HG02852 (cell line): ENCODE measurements around the gene HOXC13.

Source experiments
- ATAC-seq: cut with Tn5 transposase; IDR thresholded peaks from one replicate; pipeline ENCODE4 v1.9.1; 2021; ENCODE audit warnings: mild to moderate bottlenecking, moderate library complexity; ENCODE audit not compliant: unreplicated experiment

Gene HOXC13, protein sequence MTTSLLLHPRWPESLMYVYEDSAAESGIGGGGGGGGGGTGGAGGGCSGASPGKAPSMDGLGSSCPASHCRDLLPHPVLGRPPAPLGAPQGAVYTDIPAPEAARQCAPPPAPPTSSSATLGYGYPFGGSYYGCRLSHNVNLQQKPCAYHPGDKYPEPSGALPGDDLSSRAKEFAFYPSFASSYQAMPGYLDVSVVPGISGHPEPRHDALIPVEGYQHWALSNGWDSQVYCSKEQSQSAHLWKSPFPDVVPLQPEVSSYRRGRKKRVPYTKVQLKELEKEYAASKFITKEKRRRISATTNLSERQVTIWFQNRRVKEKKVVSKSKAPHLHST

DNA sequence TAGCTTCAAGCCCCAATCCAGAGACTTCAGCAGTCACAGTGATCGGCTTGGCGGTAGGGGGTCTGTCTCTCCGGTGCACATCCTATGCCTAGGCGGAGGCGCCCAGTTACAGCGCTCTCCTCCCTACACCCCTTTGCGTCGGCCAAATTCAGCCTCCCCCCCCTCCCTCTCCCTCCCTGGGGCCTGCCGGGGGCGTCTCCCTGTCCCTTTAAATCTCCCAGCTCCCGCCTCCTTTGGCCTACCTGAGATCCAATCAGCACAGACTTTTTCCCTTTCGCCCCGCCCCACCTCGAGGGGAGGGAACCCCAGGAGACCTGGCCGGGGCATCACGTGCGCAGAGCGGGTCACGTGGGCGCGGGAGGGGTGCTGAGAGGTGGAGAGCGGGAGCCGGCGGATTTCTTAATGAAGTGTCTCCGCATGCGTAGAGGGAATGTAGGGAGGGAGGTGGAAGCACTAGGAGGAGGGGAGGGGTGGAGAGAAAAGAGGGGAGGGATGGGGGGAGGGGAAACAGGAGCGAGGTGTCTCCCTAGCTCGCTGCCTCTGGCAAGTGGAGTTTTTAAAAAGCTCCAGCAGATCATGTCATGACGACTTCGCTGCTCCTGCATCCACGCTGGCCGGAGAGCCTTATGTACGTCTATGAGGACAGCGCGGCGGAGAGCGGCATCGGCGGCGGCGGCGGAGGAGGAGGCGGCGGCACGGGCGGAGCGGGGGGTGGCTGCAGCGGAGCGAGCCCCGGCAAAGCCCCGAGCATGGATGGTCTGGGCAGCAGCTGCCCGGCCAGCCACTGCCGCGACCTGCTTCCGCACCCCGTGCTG lies at the start of gene HOXC13:
HOXC13 (plus strand) TSS at position 506 of the 815 bp plus-strand sequence; CDS start at position 582, 76 bp downstream.
- no peak for ATAC-seq

DNA sequence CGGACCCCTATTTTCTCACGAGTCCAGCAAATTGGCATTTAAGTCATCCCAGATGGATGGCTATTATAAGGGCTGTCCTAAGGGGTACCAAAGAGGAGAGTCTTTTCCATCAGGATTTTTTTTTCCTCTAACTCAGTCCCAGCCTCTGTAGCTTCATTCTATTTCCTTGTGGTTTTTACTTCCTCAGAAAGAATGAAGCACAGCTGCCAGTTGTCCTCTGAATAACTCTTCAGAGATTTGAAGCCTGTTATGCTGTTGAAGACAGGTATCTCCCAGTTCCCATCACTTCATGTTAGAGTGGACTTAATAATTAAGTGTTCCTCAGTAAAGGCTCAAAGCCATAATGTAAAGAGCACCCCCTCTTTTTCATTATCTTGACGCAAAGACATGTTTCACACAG lies 48.5 kb upstream of the HOXC13 start:
- ATAC-seq, result no peak

DNA sequence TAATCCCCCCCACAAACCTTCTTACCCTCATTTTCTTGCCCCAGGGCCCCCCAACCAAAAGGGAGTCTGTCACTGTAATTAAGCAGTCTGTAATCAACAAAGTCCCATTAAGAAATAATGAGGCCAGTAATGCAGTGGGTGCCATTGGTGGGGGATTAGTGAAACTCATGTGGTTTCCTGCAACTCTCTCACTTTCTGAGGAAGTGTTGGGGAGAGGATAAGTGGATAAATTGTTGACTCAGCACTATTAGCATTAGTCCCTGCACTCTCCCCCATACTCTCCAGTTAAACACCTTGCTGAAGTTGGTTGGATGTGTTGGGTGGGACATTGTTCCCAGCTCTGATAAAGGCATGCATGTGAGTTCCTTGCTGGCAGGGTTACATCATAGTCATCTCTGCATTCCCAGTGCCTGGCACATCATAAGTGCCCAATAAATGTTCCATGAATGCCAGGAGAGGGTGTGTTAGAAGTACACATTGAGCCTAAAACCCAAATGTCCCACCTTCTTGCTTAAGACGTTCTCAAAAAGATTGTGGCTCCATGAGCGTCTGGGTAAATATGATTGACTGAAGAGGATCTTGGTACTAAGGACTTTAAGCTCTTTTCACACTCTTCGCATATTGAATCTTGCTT lies 45.8 kb upstream of the HOXC13 start:
- ATAC-seq, result no peak

- ATAC-seq, result no peak
Measured at GRCh38 chr12:53899230-53899629, 39.4 kb upstream of the HOXC13 start.

GRCh38 chr12:53907103-53907502 lies 31.5 kb upstream of the HOXC13 start:
- no peak for ATAC-seq

- ATAC-seq, result no peak
Measured at GRCh38 chr12:53916788-53917655, 21.6 kb upstream of the HOXC13 start.

DNA sequence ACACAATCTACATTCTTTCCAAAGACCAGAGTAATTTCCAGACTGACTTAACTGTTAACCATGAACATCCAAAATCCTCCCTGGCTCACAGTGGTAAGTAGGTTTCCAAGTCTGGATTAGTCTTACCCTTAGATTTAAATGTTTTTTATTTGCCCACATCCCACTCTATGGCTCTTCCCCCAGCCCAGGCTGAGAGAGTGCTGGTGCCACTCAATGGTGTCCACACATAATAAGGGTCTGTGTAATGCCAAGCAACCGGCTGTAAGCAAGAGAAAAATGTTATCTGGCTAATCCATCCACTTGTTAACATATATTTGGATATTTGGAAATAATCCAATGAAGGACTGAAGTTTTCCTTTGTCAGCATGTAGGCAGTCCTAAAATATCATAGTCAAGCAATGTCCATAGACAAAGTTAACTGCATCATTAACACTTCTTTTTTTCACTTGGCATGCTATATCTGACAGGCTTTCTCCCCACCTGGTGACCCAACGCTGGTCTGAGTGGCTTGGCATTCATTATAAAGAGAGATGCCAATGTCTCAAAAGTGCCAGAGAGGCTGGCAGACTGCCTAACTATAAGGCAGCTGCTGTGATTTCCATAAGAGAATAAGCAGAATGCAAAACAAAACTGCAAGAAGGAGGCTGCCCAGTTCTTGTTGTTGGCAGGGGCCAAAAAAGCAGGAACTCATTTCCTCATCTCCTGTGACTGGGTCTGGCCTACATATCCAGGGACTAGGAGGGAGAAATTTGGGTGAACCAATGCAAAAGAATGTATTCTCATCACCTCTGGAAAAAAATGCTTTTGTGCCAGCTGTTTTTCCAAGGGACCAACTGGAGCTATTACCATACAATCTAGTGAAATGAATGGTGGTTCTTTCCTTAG lies 13.9 kb upstream of the HOXC13 start:
- ATAC-seq, result no peak

GRCh38 chr12:53927220-53928029 lies 11.2 kb upstream of the HOXC13 start:
- ATAC-seq, result no peak

DNA sequence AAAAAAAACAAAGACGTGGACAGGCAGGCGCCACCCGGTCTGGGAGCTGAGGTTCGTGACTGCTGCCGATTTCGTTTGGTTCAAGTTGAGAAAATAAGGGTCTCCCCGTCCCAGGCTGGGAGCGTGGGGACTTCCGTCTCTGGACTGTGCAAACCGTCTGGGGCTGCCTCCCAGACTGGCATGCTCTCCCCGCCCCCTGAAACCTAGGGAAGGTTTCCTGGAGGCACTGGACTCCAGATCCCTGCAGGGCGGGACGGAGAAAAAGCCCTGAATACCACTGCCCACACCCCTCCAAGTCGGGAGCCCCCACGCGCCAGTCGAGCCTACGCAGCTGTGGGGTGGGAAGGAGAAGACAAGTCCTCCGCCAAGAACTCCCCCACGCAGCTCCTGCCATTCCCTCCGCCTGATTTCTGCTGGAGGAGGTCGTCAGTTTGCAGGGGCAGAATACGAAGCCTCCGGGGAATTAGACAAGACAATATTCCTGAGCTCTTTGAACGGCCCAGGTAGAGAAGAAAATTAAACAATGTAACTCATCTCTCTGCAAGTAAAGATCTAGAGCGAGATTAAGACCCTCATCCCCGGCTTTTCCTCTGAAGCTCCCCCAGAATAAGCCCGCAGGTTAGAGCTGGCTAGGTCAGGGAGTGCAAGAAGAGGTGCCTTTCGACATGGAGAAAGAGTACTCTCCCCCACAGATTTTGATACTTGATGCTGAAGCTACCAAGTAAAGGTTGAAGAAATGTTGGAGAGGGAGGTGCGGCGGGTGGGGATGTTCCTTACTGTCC lies 10.4 kb upstream of the HOXC13 start:
- no peak for ATAC-seq

DNA sequence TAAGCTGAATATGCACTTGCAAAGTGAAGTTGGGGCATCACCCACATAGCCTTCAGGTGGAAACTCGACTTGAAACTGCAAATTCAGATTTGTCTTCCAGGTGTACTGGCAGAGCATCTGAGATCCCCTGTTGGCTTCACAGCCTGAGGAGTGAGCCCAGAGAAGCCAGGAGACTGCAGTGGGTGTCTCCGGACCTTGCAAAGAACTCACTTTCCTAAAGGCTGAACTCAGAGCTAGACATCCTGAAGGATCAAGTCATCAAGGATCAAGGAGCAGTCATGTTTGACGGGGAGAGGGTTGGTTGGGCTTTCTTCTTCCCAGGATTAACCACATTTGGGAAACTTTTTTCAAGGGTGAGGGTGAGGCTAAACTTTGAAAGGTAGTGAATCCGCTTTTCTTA lies 9.1 kb upstream of the HOXC13 start:
- no peak for ATAC-seq

DNA sequence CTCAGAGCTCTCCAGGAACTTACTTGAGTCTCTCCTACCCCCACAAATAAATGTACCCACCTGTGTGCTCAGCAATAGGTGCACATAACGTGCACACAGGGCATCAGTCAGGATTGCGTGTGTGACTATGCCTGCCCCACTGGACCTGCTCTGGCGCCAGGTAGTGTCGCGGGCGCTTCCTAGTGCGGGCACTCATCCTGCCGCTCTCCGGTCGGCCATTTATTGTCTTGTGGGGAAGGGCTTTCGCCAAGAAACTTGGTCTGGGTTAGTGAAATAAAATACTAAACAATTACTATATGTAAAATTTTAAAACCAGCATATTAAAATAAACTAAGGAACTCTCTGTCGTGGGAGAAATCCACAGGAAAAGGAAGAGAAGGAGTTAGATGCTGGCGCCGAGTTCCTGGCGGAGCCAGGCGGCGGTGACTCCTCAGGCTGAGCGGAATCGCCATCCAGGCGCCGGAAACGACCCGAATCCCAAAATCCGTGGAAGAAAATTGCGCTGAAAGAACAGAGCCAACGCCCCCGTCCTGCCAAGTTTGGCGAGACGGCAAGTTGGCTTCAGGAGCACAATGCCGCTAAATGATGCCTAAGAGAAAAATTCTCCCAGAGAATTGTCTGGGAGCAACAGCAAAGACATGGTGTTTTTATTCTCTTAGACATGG lies 7.9 kb upstream of the HOXC13 start:
- no peak for ATAC-seq

DNA sequence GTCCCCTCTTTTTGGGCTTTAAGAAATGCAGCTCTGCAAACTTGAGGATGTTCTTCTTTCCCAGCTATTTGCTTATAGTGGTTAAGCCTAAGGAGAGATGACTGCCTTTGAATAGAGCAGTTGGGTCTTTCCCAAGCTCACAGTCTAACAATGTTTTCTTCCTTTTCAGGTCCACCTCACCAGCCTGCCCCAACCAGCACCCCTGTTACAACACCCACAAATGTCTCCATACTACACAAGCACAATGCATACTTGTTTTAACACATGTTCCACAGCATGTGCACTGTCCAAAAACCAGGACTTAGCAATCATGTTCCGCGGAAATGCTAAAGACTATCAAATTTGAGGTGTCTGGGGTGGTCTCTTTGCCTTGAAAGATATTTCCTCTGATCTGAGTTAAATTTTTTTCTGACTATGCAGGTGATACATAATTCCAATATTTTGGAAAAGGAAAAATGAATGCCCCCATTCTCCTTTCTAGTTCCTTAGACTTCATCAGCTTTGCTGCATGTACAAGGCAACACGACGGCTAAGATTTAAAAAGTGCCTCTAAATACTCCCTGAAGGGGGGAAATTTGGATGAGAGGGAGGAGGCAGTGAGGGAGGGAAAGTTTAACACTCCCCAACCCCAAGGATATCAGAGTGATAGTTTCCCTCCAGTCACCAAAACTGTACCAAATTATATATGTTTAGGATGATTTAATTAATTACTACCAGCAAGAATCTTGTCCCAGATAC lies 6.6 kb upstream of the HOXC13 start:
- ATAC-seq, result no peak

GRCh38 chr12:53932915-53933314 lies 5.7 kb upstream of the HOXC13 start:
- no peak for ATAC-seq

DNA sequence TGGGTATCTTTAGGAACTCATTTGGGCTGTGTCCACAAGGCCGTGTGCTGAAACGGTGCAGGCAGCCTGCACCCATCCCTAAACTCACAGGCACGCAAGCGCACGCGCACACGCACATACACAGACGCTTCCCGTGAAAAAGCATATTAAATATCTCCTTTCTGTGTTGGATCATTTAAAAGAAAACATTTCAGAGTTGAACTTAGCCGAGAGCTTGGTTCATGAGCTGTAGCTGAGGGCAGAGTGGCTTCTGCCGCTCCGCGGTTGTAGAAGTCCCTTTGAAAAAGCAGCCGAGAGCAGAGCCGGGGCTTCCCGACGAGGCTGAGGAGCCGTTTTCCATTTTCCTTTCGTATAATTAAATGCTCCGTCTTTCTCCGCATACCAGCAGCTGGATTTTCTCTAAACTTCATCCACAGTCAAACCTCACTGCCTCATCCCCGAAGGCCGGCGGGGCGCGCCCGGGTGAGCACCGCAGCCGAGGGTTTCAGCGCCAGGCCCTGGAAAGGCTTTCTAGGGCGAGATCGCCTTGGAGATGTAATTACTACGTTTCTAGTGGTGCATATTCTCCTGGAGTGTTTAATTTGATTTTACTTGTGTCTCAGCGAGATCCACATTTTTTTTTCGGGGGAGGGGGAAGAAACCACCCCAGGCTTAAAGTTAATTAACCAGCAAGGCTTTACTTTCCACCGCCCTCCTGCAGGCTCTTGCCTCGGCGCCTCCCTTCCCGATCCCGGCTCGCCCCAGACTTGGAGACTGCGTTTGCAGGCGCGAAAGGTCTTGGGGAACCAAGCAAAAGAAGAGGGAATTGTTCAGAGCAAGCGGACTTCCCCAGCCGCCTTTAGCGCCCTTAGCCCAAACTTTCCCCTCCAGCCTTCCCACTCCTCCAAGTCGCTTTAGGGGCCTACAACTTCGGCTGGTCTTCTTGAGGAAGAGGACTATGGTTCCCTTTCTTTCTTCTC lies 3.0 kb upstream of the HOXC13 start:
- ATAC-seq, result no peak

- ATAC-seq, result no peak
Measured at GRCh38 chr12:53937099-53937498, 1.5 kb upstream of the HOXC13 start.
